HCT116 (cell line): Measurements from ENCODE around the gene GGT5. TPM values are rescaled to one million over a fixed set of nuclear protein-coding genes. Genes with fewer than 3 reads are reported as not detected.

Source experiments
- ATAC-seq: fragments of 200-7000 bp; cut with Tn5 transposase; 2 replicates; pipeline ENCODE4 v1.9.1; 2020; ENCODE audit warnings: mild to moderate bottlenecking, moderate library complexity
- BruUV-seq: library from RNA; stranded (reverse); fragments of 400-500 nt; replicated peaks from 2 replicates; lab custom pipeline; 2021; lab: Mats Ljungman, UMichigan
- CTCF ChIA-PET: fragments of 300-600 bp; sonication (Branson Sonifier 250); formaldehyde crosslinking; loops from one replicate; lab custom pipeline; 2021; ENCODE audit warnings: antibody characterized with exemption; lab: Charles Lee
- POLR2A ChIA-PET: fragments of 300-600, 350-600 bp; sonication (Branson Sonifier 250); formaldehyde crosslinking; loops from one replicate; lab custom pipeline; 2021; ENCODE audit warnings: antibody characterized with exemption; lab: Charles Lee
- RAD21 ChIA-PET, 2 experiments: fragments of 300-600 bp; sonication (Branson Sonifier 250); formaldehyde crosslinking; loops; one replicate each; lab custom pipeline; 2023; ENCODE audit warnings: low total read pairs in 2 of 2; ENCODE audit not compliant: uncharacterized antibody in 2 of 2, unreplicated experiment in 2 of 2, low non-redundant PET in 1 of 2; lab: Charles Lee
- DNase-seq: peaks from one replicate; pipeline ENCODE4 v3.0.0-alpha.2; 2010; ENCODE audit warnings: low read depth, low spot score
- H2AFZ ChIP-seq: fragments of 200-600 bp; shearing (Covaris generic), sonication (generic); 2 replicates; pipeline ENCODE4 v1.6.1; 2017; ENCODE audit warnings: low read depth, mixed run types, mixed read lengths, antibody characterized with exemption, low read length; ENCODE audit not compliant: poor library complexity, severe bottlenecking
- H3K27ac ChIP-seq: 2 replicates; pipeline ENCODE4 v1.5.1; 2012; ENCODE audit warnings: low read depth, low read length
- H3K27me3 ChIP-seq: fragments of 200-600 bp; sonication (generic); 2 replicates; pipeline ENCODE4 v1.6.1; 2016; ENCODE audit warnings: mixed run types, low read length, mixed read lengths; ENCODE audit not compliant: insufficient read depth
- H3K36me3 ChIP-seq, 2 experiments: fragments of 200-500 bp in 1 of 2; fragments of 200-600 bp in 1 of 2; sonication (Bioruptor generic) in 1 of 2; sonication (generic) in 1 of 2; 2 replicates each; pipeline versions ENCODE4 v1.5.1 to v1.6.1; 2014 to 2016; ENCODE audit warnings: low read length in 2 of 2, inconsistent platforms in 1 of 2, mixed read lengths in 1 of 2, mixed run types in 1 of 2; ENCODE audit not compliant: insufficient read depth in 2 of 2, control insufficient read depth in 1 of 2
- H3K4me1 ChIP-seq, 2 experiments: fragments of 200-600 bp in 1 of 2; sonication (generic) in 1 of 2; 2 replicates each; pipeline versions ENCODE4 v1.5.1 to v1.6.1; 2012 to 2017; ENCODE audit warnings: low read length in 2 of 2, inconsistent platforms in 1 of 2, mild to moderate bottlenecking in 1 of 2, mixed read lengths in 1 of 2, mixed run types in 1 of 2, moderate library complexity in 1 of 2; ENCODE audit not compliant: insufficient read depth in 2 of 2, control insufficient read depth in 1 of 2
- H3K4me2 ChIP-seq: fragments of 200-600 bp; sonication (generic); 2 replicates; pipeline ENCODE4 v1.6.1; 2017; ENCODE audit warnings: mixed run types, low read length, mixed read lengths
- H3K4me3 ChIP-seq, 2 experiments: fragments of 200-600 bp in 1 of 2; sonication (generic) in 1 of 2; replicated peaks in 1 of 2; 2 replicates each; pipeline ENCODE4 v1.5.1; 2011 to 2016; ENCODE audit warnings: low read length in 2 of 2, control low read depth in 1 of 2, low read depth in 1 of 2, mild to moderate bottlenecking in 1 of 2, mixed read lengths in 1 of 2, mixed run types in 1 of 2
- H3K79me2 ChIP-seq: fragments of 200-600 bp; sonication (generic); 2 replicates; pipeline ENCODE4 v1.6.1; 2017; ENCODE audit warnings: mild to moderate bottlenecking, mixed run types, low read length, moderate library complexity, mixed read lengths; ENCODE audit not compliant: insufficient read depth
- H3K9ac ChIP-seq: fragments of 200-600 bp; sonication (generic); 2 replicates; pipeline ENCODE4 v1.6.1; 2016; ENCODE audit warnings: low read length, mixed read lengths
- H3K9me2 ChIP-seq: fragments of 200-600 bp; sonication (generic), shearing (Covaris generic); 2 replicates; pipeline ENCODE4 v1.6.1; 2017; ENCODE audit warnings: mixed run types, mild to moderate bottlenecking, moderate library complexity; ENCODE audit not compliant: insufficient read depth
- H3K9me3 ChIP-seq, 2 experiments: fragments of 200-500 bp in 1 of 2; fragments of 200-600 bp in 1 of 2; sonication (Bioruptor generic) in 1 of 2; sonication (generic) in 1 of 2; 2 replicates each; pipeline ENCODE4 v1.6.1; 2014 to 2017; ENCODE audit warnings: low read length in 2 of 2, mixed read lengths in 2 of 2, inconsistent platforms in 1 of 2, low read depth in 1 of 2, mild to moderate bottlenecking in 1 of 2, mixed run types in 1 of 2, moderate library complexity in 1 of 2; ENCODE audit not compliant: control insufficient read depth in 1 of 2, insufficient read depth in 1 of 2
- H4K20me1 ChIP-seq: fragments of 200-600 bp; sonication (generic), shearing (Covaris generic); 2 replicates; pipeline ENCODE4 v1.6.1; 2017; ENCODE audit warnings: mixed run types, mild to moderate bottlenecking, moderate library complexity; ENCODE audit not compliant: insufficient read depth
- CBX3 ChIP-seq: IDR thresholded peaks from 2 replicates; pipeline ENCODE4 v1.6.1; 2012; ENCODE audit warnings: low read depth
- CEBPB ChIP-seq: IDR thresholded peaks from 2 replicates; pipeline ENCODE4 v1.6.1; 2012; ENCODE audit warnings: low read depth
- EGR1 ChIP-seq: IDR thresholded peaks from 2 replicates; pipeline ENCODE4 v1.6.1; 2012; ENCODE audit warnings: low read depth
- FOSL1 ChIP-seq: IDR thresholded peaks from 2 replicates; pipeline ENCODE4 v1.6.1; 2012; ENCODE audit warnings: low read depth
- JUND ChIP-seq: IDR thresholded peaks from 2 replicates; pipeline ENCODE4 v1.6.1; 2012
- POLR2AphosphoS5 ChIP-seq: IDR thresholded peaks from 2 replicates; pipeline ENCODE4 v1.6.1; 2011; ENCODE audit warnings: mild to moderate bottlenecking, low read depth, low read length, moderate library complexity
- RAD21 ChIP-seq: IDR thresholded peaks from 2 replicates; pipeline ENCODE4 v1.6.1; 2012; ENCODE audit warnings: low read depth, mild to moderate bottlenecking
- SIN3A ChIP-seq: IDR thresholded peaks from 2 replicates; pipeline ENCODE4 v1.6.1; 2012; ENCODE audit warnings: low read depth
- SP1 ChIP-seq: IDR thresholded peaks from 2 replicates; pipeline ENCODE4 v1.6.1; 2012; ENCODE audit warnings: low read depth
- SRF ChIP-seq: IDR thresholded peaks from 2 replicates; pipeline ENCODE4 v1.6.1; 2012; ENCODE audit warnings: low read depth
- TCF7L2 ChIP-seq: IDR thresholded peaks from 2 replicates; pipeline ENCODE4 v1.7.0; 2011; ENCODE audit warnings: borderline replicate concordance, inconsistent platforms; ENCODE audit not compliant: insufficient read depth, insufficient read length; ENCODE audit errors: extremely low read depth
- intact Hi-C: fragments of 100-400 bp; cut with micrococcal nuclease; formaldehyde crosslinking; loops from 2 replicates; pipeline ENCODE4 v1.10.0; 2022
- total RNA-seq: library from RNA; stranded (reverse); gene quantifications from one replicate; pipeline ENCODE4 v1.2.1, GENCODE V29; 2021; ENCODE audit not compliant: unreplicated experiment
- TF ChIP-seq, protein P1 (sequence below), 3 experiments: fragments of 200-600 bp in 1 of 3; sonication (generic) in 1 of 3; IDR thresholded peaks in 2 of 3; conservative IDR thresholded peaks in 1 of 3; 2 replicates each; pipeline ENCODE4 v1.5.1; 2012 to 2017; ENCODE audit warnings: low read depth in 2 of 3, low read length in 2 of 3, antibody characterized with exemption in 1 of 3, borderline replicate concordance in 1 of 3, control low read depth in 1 of 3, mild to moderate bottlenecking in 1 of 3, mixed read lengths in 1 of 3, mixed run types in 1 of 3, moderate library complexity in 1 of 3; ENCODE audit not compliant: insufficient read depth in 1 of 3
- TF ChIP-seq, protein P2 (sequence below): IDR thresholded peaks from 2 replicates; pipeline ENCODE4 v1.6.1; 2011; ENCODE audit warnings: mild to moderate bottlenecking, low read length, moderate library complexity; ENCODE audit not compliant: insufficient replicate concordance; ENCODE audit errors: extremely low read depth
- TF ChIP-seq, protein P3 (sequence below): IDR thresholded peaks from 2 replicates; pipeline ENCODE4 v1.6.1; 2012; ENCODE audit warnings: low read depth

The GGT5 gene
- total RNA-seq, 1 experiment from 2014 or later, result 0.57 TPM

DNA sequence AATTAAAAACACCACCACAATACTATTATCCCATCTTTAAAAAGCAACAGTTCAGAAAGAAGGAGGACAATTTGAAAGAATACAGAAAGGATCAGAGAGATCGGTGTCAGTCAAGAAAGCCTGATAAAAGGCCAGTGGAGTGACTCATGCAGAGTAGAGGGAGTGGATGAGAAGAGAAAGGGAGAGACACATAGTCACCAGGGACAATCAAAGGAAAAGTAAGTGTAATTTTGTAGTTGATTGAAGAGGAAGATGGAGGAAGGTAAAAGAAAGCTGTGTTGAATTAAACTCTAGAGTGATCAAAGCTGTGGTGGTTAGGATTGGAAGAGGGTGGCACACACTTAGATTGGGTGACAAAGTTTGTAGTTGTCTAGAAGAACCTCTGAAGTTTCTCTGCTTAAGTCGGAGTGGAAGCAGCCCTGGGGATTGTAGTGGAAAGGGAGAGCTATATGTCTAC is 39.9 kb upstream of the GGT5 start:
- no TSS peak for BruUV-seq
- Histone ChIP-seq H3K27me3 (no peaks in the 10 kb centered on the region), H4K20me1 (no peaks in the 10 kb centered on the region), H3K9me2 (no peaks in the 10 kb centered on the region), H3K36me3 (no peaks in the 10 kb centered on the region), H3K27ac (peak overlapping the region; percentile 82), H3K9ac (peak overlapping the region; percentile 27), H3K79me2 (peaks cover 78% of the 10 kb centered on the region), H3K9me3 (no peaks in the 10 kb centered on the region), H2AFZ (no peak overlapping the region), H3K4me1 (peaks cover 66 to 84% of the 10 kb centered on the region in 2 experiments), H3K4me3 (peak overlapping the region; percentile 13 to 33), H3K4me2 (peak overlapping the region; percentile 65)
- DNase-seq, result peak; percentile 70
- ChIA-PET CTCF (no interaction called here), POLR2A (no interaction called here), RAD21 (no interaction called here)
- intact Hi-C loops, result no loop called here
- no peak for TF ChIP-seq EGR1
- peak; percentile 66 for TF ChIP-seq JUND
- TF ChIP-seq, protein P1, sequence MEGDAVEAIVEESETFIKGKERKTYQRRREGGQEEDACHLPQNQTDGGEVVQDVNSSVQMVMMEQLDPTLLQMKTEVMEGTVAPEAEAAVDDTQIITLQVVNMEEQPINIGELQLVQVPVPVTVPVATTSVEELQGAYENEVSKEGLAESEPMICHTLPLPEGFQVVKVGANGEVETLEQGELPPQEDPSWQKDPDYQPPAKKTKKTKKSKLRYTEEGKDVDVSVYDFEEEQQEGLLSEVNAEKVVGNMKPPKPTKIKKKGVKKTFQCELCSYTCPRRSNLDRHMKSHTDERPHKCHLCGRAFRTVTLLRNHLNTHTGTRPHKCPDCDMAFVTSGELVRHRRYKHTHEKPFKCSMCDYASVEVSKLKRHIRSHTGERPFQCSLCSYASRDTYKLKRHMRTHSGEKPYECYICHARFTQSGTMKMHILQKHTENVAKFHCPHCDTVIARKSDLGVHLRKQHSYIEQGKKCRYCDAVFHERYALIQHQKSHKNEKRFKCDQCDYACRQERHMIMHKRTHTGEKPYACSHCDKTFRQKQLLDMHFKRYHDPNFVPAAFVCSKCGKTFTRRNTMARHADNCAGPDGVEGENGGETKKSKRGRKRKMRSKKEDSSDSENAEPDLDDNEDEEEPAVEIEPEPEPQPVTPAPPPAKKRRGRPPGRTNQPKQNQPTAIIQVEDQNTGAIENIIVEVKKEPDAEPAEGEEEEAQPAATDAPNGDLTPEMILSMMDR (IDR thresholded peaks at IDR 0.05 in 2 of 3, conservative IDR thresholded peaks at IDR 0.05 in 1 of 3; ENCODE audit: borderline replicate concordance in 1 of 3, insufficient read depth in 1 of 3, low read depth in 2 of 3, low read length in 2 of 3), result no peak
- peak; percentile 26; the same call in 1 of the 2 replicates for TF ChIP-seq CBX3
- no peak for TF ChIP-seq SRF
- 0 out of 2 replicates have a peak, but pooled peaks have one; percentile 32 for TF ChIP-seq SIN3A
- TF ChIP-seq, protein P2, sequence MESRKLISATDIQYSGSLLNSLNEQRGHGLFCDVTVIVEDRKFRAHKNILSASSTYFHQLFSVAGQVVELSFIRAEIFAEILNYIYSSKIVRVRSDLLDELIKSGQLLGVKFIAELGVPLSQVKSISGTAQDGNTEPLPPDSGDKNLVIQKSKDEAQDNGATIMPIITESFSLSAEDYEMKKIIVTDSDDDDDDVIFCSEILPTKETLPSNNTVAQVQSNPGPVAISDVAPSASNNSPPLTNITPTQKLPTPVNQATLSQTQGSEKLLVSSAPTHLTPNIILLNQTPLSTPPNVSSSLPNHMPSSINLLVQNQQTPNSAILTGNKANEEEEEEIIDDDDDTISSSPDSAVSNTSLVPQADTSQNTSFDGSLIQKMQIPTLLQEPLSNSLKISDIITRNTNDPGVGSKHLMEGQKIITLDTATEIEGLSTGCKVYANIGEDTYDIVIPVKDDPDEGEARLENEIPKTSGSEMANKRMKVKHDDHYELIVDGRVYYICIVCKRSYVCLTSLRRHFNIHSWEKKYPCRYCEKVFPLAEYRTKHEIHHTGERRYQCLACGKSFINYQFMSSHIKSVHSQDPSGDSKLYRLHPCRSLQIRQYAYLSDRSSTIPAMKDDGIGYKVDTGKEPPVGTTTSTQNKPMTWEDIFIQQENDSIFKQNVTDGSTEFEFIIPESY, result no peak
- peak; percentile 39; the same call in 1 of the 2 replicates for TF ChIP-seq SP1
- TF ChIP-seq POLR2AphosphoS5, result no peak
- TF ChIP-seq CEBPB, result no peak
- TF ChIP-seq RAD21, result no peak
- TF ChIP-seq TCF7L2, result peak; percentile 39
- peak; percentile 67 for TF ChIP-seq FOSL1
- TF ChIP-seq, protein P3, sequence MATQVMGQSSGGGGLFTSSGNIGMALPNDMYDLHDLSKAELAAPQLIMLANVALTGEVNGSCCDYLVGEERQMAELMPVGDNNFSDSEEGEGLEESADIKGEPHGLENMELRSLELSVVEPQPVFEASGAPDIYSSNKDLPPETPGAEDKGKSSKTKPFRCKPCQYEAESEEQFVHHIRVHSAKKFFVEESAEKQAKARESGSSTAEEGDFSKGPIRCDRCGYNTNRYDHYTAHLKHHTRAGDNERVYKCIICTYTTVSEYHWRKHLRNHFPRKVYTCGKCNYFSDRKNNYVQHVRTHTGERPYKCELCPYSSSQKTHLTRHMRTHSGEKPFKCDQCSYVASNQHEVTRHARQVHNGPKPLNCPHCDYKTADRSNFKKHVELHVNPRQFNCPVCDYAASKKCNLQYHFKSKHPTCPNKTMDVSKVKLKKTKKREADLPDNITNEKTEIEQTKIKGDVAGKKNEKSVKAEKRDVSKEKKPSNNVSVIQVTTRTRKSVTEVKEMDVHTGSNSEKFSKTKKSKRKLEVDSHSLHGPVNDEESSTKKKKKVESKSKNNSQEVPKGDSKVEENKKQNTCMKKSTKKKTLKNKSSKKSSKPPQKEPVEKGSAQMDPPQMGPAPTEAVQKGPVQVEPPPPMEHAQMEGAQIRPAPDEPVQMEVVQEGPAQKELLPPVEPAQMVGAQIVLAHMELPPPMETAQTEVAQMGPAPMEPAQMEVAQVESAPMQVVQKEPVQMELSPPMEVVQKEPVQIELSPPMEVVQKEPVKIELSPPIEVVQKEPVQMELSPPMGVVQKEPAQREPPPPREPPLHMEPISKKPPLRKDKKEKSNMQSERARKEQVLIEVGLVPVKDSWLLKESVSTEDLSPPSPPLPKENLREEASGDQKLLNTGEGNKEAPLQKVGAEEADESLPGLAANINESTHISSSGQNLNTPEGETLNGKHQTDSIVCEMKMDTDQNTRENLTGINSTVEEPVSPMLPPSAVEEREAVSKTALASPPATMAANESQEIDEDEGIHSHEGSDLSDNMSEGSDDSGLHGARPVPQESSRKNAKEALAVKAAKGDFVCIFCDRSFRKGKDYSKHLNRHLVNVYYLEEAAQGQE, result no peak
- ATAC-seq, result peak; percentile 91
